H9 (cell line): Measurements from ENCODE around the gene TMEM60. TPM values are rescaled to one million over a fixed set of nuclear protein-coding genes. Genes with fewer than 3 reads are reported as not detected.

Experiments
- DNase-seq: peaks from one replicate; pipeline ENCODE4 v3.0.0-alpha.2; 2017
- H2AFZ ChIP-seq: one replicate; pipeline ENCODE4 v1.6.1; 2013; ENCODE audit warnings: mild to moderate bottlenecking, low read length, control low read depth, moderate library complexity
- H2AK5ac ChIP-seq: 2 replicates; pipeline ENCODE4 v1.6.1; 2013; ENCODE audit warnings: low read length, control low read depth, mixed read lengths; ENCODE audit not compliant: insufficient read length
- H2BK120ac ChIP-seq: one replicate; pipeline ENCODE4 v1.6.1; 2013; ENCODE audit warnings: low read depth, mild to moderate bottlenecking, low read length, control low read depth, inconsistent platforms; ENCODE audit not compliant: poor library complexity, severe bottlenecking
- H2BK12ac ChIP-seq: 2 replicates; pipeline ENCODE4 v1.6.1; 2013; ENCODE audit warnings: low read length, control low read depth, mixed read lengths, low read depth; ENCODE audit not compliant: insufficient read length
- H2BK15ac ChIP-seq: 2 replicates; pipeline ENCODE4 v1.6.1; 2013; ENCODE audit warnings: low read depth, low read length, control low read depth
- H2BK20ac ChIP-seq: one replicate; pipeline ENCODE4 v1.6.1; 2013; ENCODE audit warnings: low read depth, mild to moderate bottlenecking, low read length, control low read depth, inconsistent platforms; ENCODE audit not compliant: poor library complexity, severe bottlenecking
- H2BK5ac ChIP-seq: 2 replicates; pipeline ENCODE4 v1.6.1; 2013; ENCODE audit warnings: low read length, control low read depth, mixed read lengths; ENCODE audit not compliant: insufficient read length
- H3K14ac ChIP-seq: 2 replicates; pipeline ENCODE4 v1.6.1; 2013; ENCODE audit warnings: low read length, control low read depth; ENCODE audit not compliant: insufficient read depth
- H3K18ac ChIP-seq: 2 replicates; pipeline ENCODE4 v1.6.1; 2013; ENCODE audit warnings: low read depth, mild to moderate bottlenecking, mixed read lengths, low read length, control low read depth; ENCODE audit not compliant: insufficient read length
- H3K23ac ChIP-seq: 2 replicates; pipeline ENCODE4 v1.6.1; 2013; ENCODE audit warnings: low read length, control low read depth, mixed read lengths, low read depth; ENCODE audit not compliant: insufficient read length
- H3K23me2 ChIP-seq: 2 replicates; pipeline ENCODE4 v1.6.1; 2013; ENCODE audit warnings: low read depth, mild to moderate bottlenecking, mixed read lengths, low read length, control low read depth; ENCODE audit not compliant: insufficient read length, poor library complexity, severe bottlenecking
- H3K27ac ChIP-seq: 2 replicates; pipeline ENCODE4 v1.5.1; 2013; ENCODE audit warnings: low read length, control low read depth, mixed read lengths, low read depth; ENCODE audit not compliant: insufficient read length
- H3K27me3 ChIP-seq: 2 replicates; pipeline ENCODE4 v1.6.1; 2013; ENCODE audit warnings: low read length, control low read depth, inconsistent platforms; ENCODE audit not compliant: insufficient read depth
- H3K4ac ChIP-seq: 2 replicates; pipeline ENCODE4 v1.6.1; 2013; ENCODE audit warnings: low read depth, mild to moderate bottlenecking, control low read depth, inconsistent platforms, low read length, moderate library complexity
- H3K4me1 ChIP-seq: 2 replicates; pipeline ENCODE4 v1.6.1; 2013; ENCODE audit warnings: low read length, control low read depth, inconsistent platforms; ENCODE audit not compliant: insufficient read depth
- H3K4me2 ChIP-seq: 2 replicates; pipeline ENCODE4 v1.6.1; 2013; ENCODE audit warnings: low read length, control low read depth, mixed read lengths; ENCODE audit not compliant: insufficient read length, insufficient read depth
- H3K56ac ChIP-seq: 2 replicates; pipeline ENCODE4 v1.6.1; 2013; ENCODE audit warnings: low read depth, mild to moderate bottlenecking, mixed read lengths, low read length, control low read depth; ENCODE audit not compliant: insufficient read length
- H3K79me1 ChIP-seq: 2 replicates; pipeline ENCODE4 v1.6.1; 2013; ENCODE audit warnings: low read depth, mild to moderate bottlenecking, moderate library complexity, low read length, control low read depth, inconsistent platforms; ENCODE audit not compliant: insufficient read depth, poor library complexity, severe bottlenecking
- H3K79me2 ChIP-seq: 2 replicates; pipeline ENCODE4 v1.6.1; 2013; ENCODE audit warnings: low read length, control low read depth, inconsistent platforms; ENCODE audit not compliant: insufficient read depth
- H3K9ac ChIP-seq: 2 replicates; pipeline ENCODE4 v1.6.1; 2013; ENCODE audit warnings: low read length, control low read depth, mixed read lengths; ENCODE audit not compliant: insufficient read length; ENCODE audit errors: extremely low read depth
- H3K9me3 ChIP-seq: one replicate; pipeline ENCODE4 v1.6.1; 2013; ENCODE audit warnings: low read depth, low read length, inconsistent platforms; ENCODE audit not compliant: control insufficient read depth
- H3T11ph ChIP-seq: one replicate; pipeline ENCODE4 v1.6.1; 2013; ENCODE audit warnings: mild to moderate bottlenecking, low read length, control low read depth, inconsistent platforms
- H4K20me1 ChIP-seq: one replicate; pipeline ENCODE4 v1.6.1; 2013; ENCODE audit not compliant: control insufficient read depth, insufficient read length, insufficient read depth
- H4K5ac ChIP-seq: 2 replicates; pipeline ENCODE4 v1.6.1; 2013; ENCODE audit warnings: low read depth, mild to moderate bottlenecking, mixed read lengths, low read length, control low read depth; ENCODE audit not compliant: insufficient read length
- H4K8ac ChIP-seq: replicated peaks from 2 replicates; pipeline ENCODE4 v1.6.1; 2013; ENCODE audit warnings: low read length, control low read depth, mixed read lengths, low read depth; ENCODE audit not compliant: insufficient read length
- H4K91ac ChIP-seq: 2 replicates; pipeline ENCODE4 v1.6.1; 2013; ENCODE audit warnings: low read depth, mild to moderate bottlenecking, moderate library complexity, mixed read lengths, low read length, control low read depth; ENCODE audit not compliant: insufficient read length
- H3K27ac Mint-ChIP-seq, 3 experiments: 2 replicates in 2 of 3; 3 replicates in 1 of 3; pipeline ENCODE4 v1.8.0; 2020 to 2021; ENCODE audit warnings: mixed read lengths in 3 of 3, mild to moderate bottlenecking in 1 of 3, moderate library complexity in 1 of 3
- H3K27me3 Mint-ChIP-seq: 2 replicates; pipeline ENCODE4 v1.8.0; 2021; ENCODE audit warnings: low read depth, mild to moderate bottlenecking, moderate library complexity, mixed read lengths
- H3K36me3 Mint-ChIP-seq, 3 experiments: 2 replicates in 2 of 3; 3 replicates in 1 of 3; pipeline ENCODE4 v1.8.0; 2020 to 2021; ENCODE audit warnings: low read depth in 3 of 3, mixed read lengths in 3 of 3; ENCODE audit not compliant: insufficient read depth in 1 of 3
- H3K4me1 Mint-ChIP-seq, 2 experiments: 2 replicates each; pipeline ENCODE4 v1.8.0; 2020; ENCODE audit warnings: mixed read lengths in 2 of 2
- H3K4me3 Mint-ChIP-seq, 2 experiments: 2 replicates in 1 of 2; 3 replicates in 1 of 2; pipeline ENCODE4 v1.8.0; 2020 to 2021; ENCODE audit warnings: mild to moderate bottlenecking in 2 of 2, mixed read lengths in 2 of 2, moderate library complexity in 1 of 2
- H3K9me3 Mint-ChIP-seq, 2 experiments: 2 replicates in 1 of 2; 3 replicates in 1 of 2; pipeline ENCODE4 v1.8.0; 2020; ENCODE audit warnings: mild to moderate bottlenecking in 2 of 2, mixed read lengths in 2 of 2, moderate library complexity in 1 of 2
- CTCF ChIP-seq: fragments of 200-600 bp; sonication (generic); conservative IDR thresholded peaks from 3 replicates; pipeline ENCODE4 v1.8.0; 2021; ENCODE audit warnings: antibody characterized with exemption, mild to moderate bottlenecking
- WGBS: extraction: QIAGEN DNeasy Blood & Tissue Kit; methylation state at CpG from one replicate; pipeline ENCODE4 v1.1.7; 2013; ENCODE audit warnings: missing lambda C conversion rate, low lambda C conversion rate, mixed read lengths; ENCODE audit not compliant: insufficient read length; ENCODE audit errors: extremely low coverage; 5-methylcytosine and 5-hydroxymethylcytosine counted together
- total RNA-seq: library from RNA; stranded (reverse); gene quantifications from 2 replicates; pipeline ENCODE4 v1.2.1, GENCODE V29; 2021

The TMEM60 gene
- total RNA-seq, 1 experiment from 2014 or later: 14.3 TPM

DNA sequence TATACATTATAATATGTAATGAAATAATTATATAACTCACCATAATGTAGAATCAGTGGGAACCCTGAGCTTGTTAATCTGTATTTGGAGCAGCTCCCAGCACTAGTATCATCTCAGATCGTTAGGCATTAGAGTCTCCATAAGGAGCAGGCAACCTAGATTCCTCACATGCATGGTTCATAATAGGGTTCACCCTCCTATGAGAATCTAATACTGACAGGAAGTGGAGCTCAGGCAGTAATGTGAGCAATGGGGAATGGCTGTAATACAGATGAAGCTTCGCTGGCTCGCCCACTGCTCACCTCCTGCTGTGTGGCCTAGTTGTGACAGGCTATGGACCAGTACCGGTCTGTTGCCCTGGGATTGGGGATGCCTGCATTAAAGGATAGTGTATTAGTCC lies 52.5 kb downstream of the TMEM60 start:
- Histone ChIP-seq H3K23me2 (no peaks in the 10 kb centered on the region), H4K91ac (no peak overlapping the region), H3K4me2 (no peak overlapping the region), H3K79me1 (no peaks in the 10 kb centered on the region), H3K14ac (no peak overlapping the region), H4K8ac (no peak overlapping the region), H4K20me1 (no peaks in the 10 kb centered on the region), H3K4ac (no peak overlapping the region), H3K56ac (no peak overlapping the region), H2BK20ac (no peak overlapping the region), H3K79me2 (no peaks in the 10 kb centered on the region), H3K4me1 (no peaks in the 10 kb centered on the region), H3K9me3 (no peaks in the 10 kb centered on the region), H3K23ac (no peak overlapping the region), H2AFZ (no peak overlapping the region), H2BK12ac (no peak overlapping the region), H3K27me3 (no peaks in the 10 kb centered on the region), H2BK15ac (no peak overlapping the region), H2BK120ac (no peak overlapping the region), H3T11ph (no peak overlapping the region), H4K5ac (no peak overlapping the region), H2BK5ac (no peak overlapping the region), H2AK5ac (no peak overlapping the region), H3K18ac (no peak overlapping the region), H3K9ac (no peak overlapping the region), H3K27ac (no peak overlapping the region)
- whole genome bisulfite sequencing: no CpG with 5 or more reads among the region's 4 CpGs
- peaks cover 6 to 37% (median 27%) of the 10 kb centered on the region in 3 experiments; a peak in 6 of 7 replicates for H3K36me3 Mint-ChIP-seq
- H3K27me3 Mint-ChIP-seq: no peaks in the 10 kb centered on the region
- no peak for TF ChIP-seq CTCF
- H3K9me3 Mint-ChIP-seq: no peaks in the 10 kb centered on the region
- no peak overlapping the region for H3K4me3 Mint-ChIP-seq
- peaks cover 2 to 4% of the 10 kb centered on the region in 2 experiments; a peak in 2 of 4 replicates for H3K4me1 Mint-ChIP-seq
- peak overlapping the region in 2 of 3 experiments; percentile 83; a peak in 2 of 7 replicates for H3K27ac Mint-ChIP-seq
- no peak for DNase-seq

Other genes starting within 250 kb of the TMEM60 start
- gene RSBN1L, start 102.0 kb downstream of the TMEM60 start, total RNA-seq: 20.6 and 20.7 TPM in 2 replicates
- 16.2 and 17.0 TPM in 2 replicates for gene PHTF2, start 339 bp upstream of the TMEM60 start, total RNA-seq